Effector memory CD8-positive, alpha-beta T cell (primary cell): Measurements from ENCODE around the gene SLCO3A1.

Experiments
- ATAC-seq: fragments of 150-1000 bp; cut with Tn5 transposase; replicated peaks from 2 replicates; pipeline ENCODE4 v1.10.0; 2021; ENCODE audit warnings: mild to moderate bottlenecking, moderate library complexity
- DNase-seq, 3 experiments: peaks; one replicate each; pipeline ENCODE4 v3.0.0; 2021
- H3K27ac Mint-ChIP-seq, 2 donors: one replicate each; pipeline ENCODE4 v1.8.0; 2022; ENCODE audit warnings: mild to moderate bottlenecking in 2 of 2, mixed read lengths in 2 of 2, moderate library complexity in 2 of 2
- H3K27me3 Mint-ChIP-seq, 2 donors: one replicate each; pipeline ENCODE4 v1.8.0; 2022; ENCODE audit warnings: mixed read lengths in 2 of 2
- H3K36me3 Mint-ChIP-seq: one replicate; pipeline ENCODE4 v1.8.0; 2022; ENCODE audit warnings: mild to moderate bottlenecking, moderate library complexity, mixed read lengths; ENCODE audit not compliant: insufficient read depth
- H3K4me1 Mint-ChIP-seq, 2 donors: one replicate each; pipeline ENCODE4 v1.8.0; 2022; ENCODE audit warnings: low read depth in 2 of 2, mixed read lengths in 2 of 2
- H3K4me3 Mint-ChIP-seq, 2 donors: one replicate each; pipeline ENCODE4 v1.8.0; 2022; ENCODE audit warnings: mild to moderate bottlenecking in 2 of 2, mixed read lengths in 2 of 2, moderate library complexity in 2 of 2
- H3K9me3 Mint-ChIP-seq, 2 donors: one replicate each; pipeline ENCODE4 v1.8.0; 2022; ENCODE audit warnings: mixed read lengths in 2 of 2

SLCO3A1 gene

GRCh38 chr15:92151168-92151567, 297.7 kb downstream of the SLCO3A1 start:
- DNase-seq, result no peak
- peaks cover 29% of the 10 kb centered on the region for H3K36me3 Mint-ChIP-seq
- no peak for ATAC-seq
- H3K27ac Mint-ChIP-seq, result no peak overlapping the region
- H3K9me3 Mint-ChIP-seq, result no peaks in the 10 kb centered on the region
- H3K4me3 Mint-ChIP-seq, result no peak overlapping the region
- H3K27me3 Mint-ChIP-seq, result no peaks in the 10 kb centered on the region
- peaks cover 0 to 3% of the 10 kb centered on the region in 2 donors for H3K4me1 Mint-ChIP-seq

DNA sequence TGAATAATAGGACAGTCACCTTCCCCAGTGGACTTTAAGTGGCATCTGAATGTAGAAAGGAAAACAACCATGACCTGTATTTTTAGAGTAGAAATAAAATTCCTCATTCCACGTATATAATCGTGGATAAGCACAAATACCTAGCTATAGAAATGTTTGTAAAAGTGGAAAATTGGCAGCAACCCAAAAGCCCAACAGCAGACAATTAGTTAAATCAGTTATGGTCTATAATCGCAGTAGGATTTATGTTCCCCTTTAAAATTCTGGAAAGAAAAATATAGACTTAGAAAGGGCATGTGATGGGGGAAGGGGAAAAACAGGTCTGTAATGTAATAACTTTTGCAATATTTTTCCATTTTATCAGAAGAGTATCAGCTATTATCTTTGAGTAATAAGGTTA, 298.2 kb downstream of the SLCO3A1 start:
- DNase-seq (no peak), ATAC-seq (no peak)
- Mint-ChIP-seq H3K27me3 (no peaks in the 10 kb centered on the region), H3K36me3 (peaks cover 26% of the 10 kb centered on the region), H3K4me1 (peaks cover 0 to 3% of the 10 kb centered on the region in 2 donors), H3K27ac (no peak overlapping the region), H3K4me3 (no peak overlapping the region), H3K9me3 (no peaks in the 10 kb centered on the region)

DNA sequence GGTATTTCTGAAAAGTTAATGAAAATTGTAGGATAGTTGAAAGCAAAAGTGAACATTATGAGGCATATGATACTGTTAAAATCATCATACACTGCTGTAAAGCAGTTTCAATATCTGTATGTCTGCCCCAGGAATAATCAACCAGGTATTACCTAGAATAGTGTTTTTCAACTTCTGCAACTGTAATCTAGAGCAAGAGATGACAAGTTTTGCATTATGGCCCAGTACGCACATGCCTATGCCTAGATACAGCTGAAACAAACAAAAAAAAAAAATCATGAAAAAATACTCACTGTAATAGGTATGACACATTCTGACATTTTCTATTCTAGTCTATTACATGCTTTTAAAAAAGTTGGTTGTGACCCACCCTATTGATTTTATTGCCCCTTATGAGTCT, 299.5 kb downstream of the SLCO3A1 start:
- ATAC-seq (no peak), DNase-seq (no peak)
- Mint-ChIP-seq H3K4me1 (peaks cover 2 to 4% of the 10 kb centered on the region in 2 donors), H3K27me3 (no peaks in the 10 kb centered on the region), H3K27ac (no peak overlapping the region), H3K9me3 (no peaks in the 10 kb centered on the region), H3K4me3 (no peak overlapping the region), H3K36me3 (peaks cover 23% of the 10 kb centered on the region)

DNA sequence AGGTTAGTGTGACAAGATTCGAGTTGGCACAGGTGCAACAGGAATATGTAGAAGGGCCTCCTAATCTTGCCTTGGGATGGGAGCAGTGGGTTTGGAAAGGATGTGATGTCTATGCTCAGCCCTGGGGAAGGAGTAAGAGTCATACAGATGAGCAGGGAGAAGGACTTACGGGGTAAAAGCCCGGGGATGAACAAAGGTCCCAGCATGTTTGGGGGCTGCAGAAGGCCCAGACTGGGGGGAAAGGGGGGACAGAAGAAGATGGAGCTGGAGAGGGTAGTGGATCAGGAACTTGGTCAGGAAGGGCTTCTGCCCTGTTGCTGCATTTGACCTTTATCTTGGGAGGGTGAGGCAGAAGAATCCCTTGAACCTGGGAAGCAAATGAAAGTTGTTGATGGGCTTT, 300.1 kb downstream of the SLCO3A1 start:
- peaks cover 6 to 8% of the 10 kb centered on the region in 2 donors for H3K4me1 Mint-ChIP-seq
- no peaks in the 10 kb centered on the region for H3K27me3 Mint-ChIP-seq
- no peaks in the 10 kb centered on the region for H3K9me3 Mint-ChIP-seq
- no peak for DNase-seq
- H3K27ac Mint-ChIP-seq, result peak overlapping the region in 1 of 2 donors; percentile 51
- ATAC-seq, result no peak
- no peak overlapping the region for H3K4me3 Mint-ChIP-seq
- peaks cover 20% of the 10 kb centered on the region for H3K36me3 Mint-ChIP-seq

GRCh38 chr15:92155934-92156333, 302.4 kb downstream of the SLCO3A1 start:
- no peak for DNase-seq
- H3K27ac Mint-ChIP-seq, result peak overlapping the region in 1 of 2 donors; percentile 67
- H3K4me3 Mint-ChIP-seq, result no peak overlapping the region
- peaks cover 18% of the 10 kb centered on the region for H3K36me3 Mint-ChIP-seq
- H3K9me3 Mint-ChIP-seq, result no peaks in the 10 kb centered on the region
- no peaks in the 10 kb centered on the region for H3K27me3 Mint-ChIP-seq
- no peak for ATAC-seq
- H3K4me1 Mint-ChIP-seq, result peaks cover 14 to 16% of the 10 kb centered on the region in 2 donors

GRCh38 chr15:92157666-92158298, 304.3 kb downstream of the SLCO3A1 start:
- Mint-ChIP-seq H3K4me3 (no peak overlapping the region), H3K4me1 (peaks cover 19 to 20% of the 10 kb centered on the region in 2 donors), H3K27me3 (no peaks in the 10 kb centered on the region), H3K36me3 (peaks cover 17% of the 10 kb centered on the region), H3K9me3 (no peaks in the 10 kb centered on the region), H3K27ac (peak overlapping the region in 1 of 2 donors; percentile 15)
- no peak for ATAC-seq
- DNase-seq, result no peak

DNA sequence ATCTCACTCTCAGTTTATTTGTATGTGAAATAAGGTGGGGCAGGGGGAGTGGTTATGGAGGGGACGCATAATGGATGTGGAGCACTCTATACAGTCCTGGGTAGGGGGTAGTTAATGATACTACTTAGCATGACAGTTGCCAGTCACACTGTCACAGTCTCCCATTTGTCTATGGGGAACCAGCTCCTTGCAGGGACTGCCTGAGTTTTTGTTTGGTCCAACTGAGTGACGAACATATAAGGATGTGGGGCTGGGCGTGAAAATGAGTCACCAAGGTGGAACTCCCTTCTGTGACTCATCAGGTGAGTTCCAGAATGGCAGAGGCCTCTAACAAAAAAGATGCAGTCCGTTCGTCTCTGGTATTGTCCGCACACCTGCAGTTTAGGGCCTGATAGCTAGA, 304.9 kb downstream of the SLCO3A1 start:
- Mint-ChIP-seq H3K27ac (peak overlapping the region; percentile 15 to 36), H3K27me3 (no peaks in the 10 kb centered on the region), H3K9me3 (no peaks in the 10 kb centered on the region), H3K36me3 (peaks cover 18% of the 10 kb centered on the region), H3K4me1 (peaks cover 19 to 20% of the 10 kb centered on the region in 2 donors), H3K4me3 (no peak overlapping the region)
- ATAC-seq, result peak; percentile 72
- DNase-seq, result no peak

GRCh38 chr15:92159481-92159880, 306.0 kb downstream of the SLCO3A1 start:
- DNase-seq (no peak), ATAC-seq (no peak)
- H3K27ac Mint-ChIP-seq, result peak overlapping the region in 1 of 2 donors; percentile 36
- H3K4me1 Mint-ChIP-seq, result peaks cover 18 to 19% of the 10 kb centered on the region in 2 donors
- no peak overlapping the region for H3K4me3 Mint-ChIP-seq
- H3K9me3 Mint-ChIP-seq, result no peaks in the 10 kb centered on the region
- H3K27me3 Mint-ChIP-seq, result no peaks in the 10 kb centered on the region
- peaks cover 22% of the 10 kb centered on the region for H3K36me3 Mint-ChIP-seq

GRCh38 chr15:92159906-92160841, 306.7 kb downstream of the SLCO3A1 start:
- no peak overlapping the region for H3K4me3 Mint-ChIP-seq
- ATAC-seq, result no peak
- H3K27me3 Mint-ChIP-seq, result no peaks in the 10 kb centered on the region
- peaks cover 17 to 19% of the 10 kb centered on the region in 2 donors for H3K4me1 Mint-ChIP-seq
- H3K36me3 Mint-ChIP-seq, result peaks cover 26% of the 10 kb centered on the region
- no peaks in the 10 kb centered on the region for H3K9me3 Mint-ChIP-seq
- DNase-seq, result no peak
- H3K27ac Mint-ChIP-seq, result peak overlapping the region in 1 of 2 donors; percentile 47

DNA sequence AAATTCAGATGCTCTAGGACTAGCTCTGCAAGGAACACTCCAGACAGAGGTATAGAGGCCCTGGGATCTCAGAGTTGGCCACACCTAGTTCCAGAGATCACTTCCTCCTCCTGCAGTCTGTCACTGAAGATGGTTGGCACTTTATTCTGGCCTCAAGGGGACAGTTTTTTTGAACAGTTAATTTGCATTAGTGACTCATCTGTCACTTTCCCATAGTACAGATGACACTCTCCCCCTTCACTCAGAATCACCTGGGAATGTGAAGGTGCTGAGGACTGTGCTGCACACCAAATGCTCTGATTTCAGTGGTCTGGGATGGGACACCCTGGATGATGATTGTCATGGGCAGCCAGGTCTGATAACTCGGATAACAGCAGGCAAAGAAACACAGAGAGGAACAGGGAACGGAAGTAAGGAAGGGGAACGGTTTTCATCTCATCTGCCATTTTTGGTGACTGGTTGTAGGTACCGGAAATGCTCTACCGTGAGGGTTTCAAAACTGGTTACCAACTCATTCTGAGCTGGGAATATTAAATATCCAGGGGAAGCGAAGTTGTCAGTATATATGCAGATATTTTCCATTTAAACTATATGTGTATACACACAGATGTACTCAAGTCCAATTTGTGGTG, 307.6 kb downstream of the SLCO3A1 start:
- no peak for ATAC-seq
- no peaks in the 10 kb centered on the region for H3K27me3 Mint-ChIP-seq
- no peak for DNase-seq
- peak overlapping the region in 1 of 2 donors; percentile 23 for H3K4me3 Mint-ChIP-seq
- peaks cover 30% of the 10 kb centered on the region for H3K36me3 Mint-ChIP-seq
- H3K4me1 Mint-ChIP-seq, result peaks cover 17 to 19% of the 10 kb centered on the region in 2 donors
- H3K9me3 Mint-ChIP-seq, result no peaks in the 10 kb centered on the region
- H3K27ac Mint-ChIP-seq, result peak overlapping the region; percentile 6 to 47

DNA sequence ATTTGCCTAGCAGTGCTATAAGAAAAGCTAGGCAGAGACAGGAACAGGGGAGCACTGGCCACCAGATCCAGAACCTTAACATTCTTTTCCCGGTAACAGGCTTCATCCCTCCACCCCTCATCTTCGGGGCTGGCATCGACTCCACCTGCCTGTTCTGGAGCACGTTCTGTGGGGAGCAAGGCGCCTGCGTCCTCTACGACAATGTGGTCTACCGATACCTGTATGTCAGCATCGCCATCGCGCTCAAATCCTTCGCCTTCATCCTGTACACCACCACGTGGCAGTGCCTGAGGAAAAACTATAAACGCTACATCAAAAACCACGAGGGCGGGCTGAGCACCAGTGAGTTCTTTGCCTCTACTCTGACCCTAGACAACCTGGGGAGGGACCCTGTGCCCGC, 309.1 kb downstream of the SLCO3A1 start:
- peaks cover 17 to 19% of the 10 kb centered on the region in 2 donors for H3K4me1 Mint-ChIP-seq
- no peak for ATAC-seq
- H3K27me3 Mint-ChIP-seq, result no peaks in the 10 kb centered on the region
- peaks cover 30% of the 10 kb centered on the region for H3K36me3 Mint-ChIP-seq
- H3K27ac Mint-ChIP-seq, result no peak overlapping the region
- DNase-seq, result no peak
- H3K9me3 Mint-ChIP-seq, result no peaks in the 10 kb centered on the region
- no peak overlapping the region for H3K4me3 Mint-ChIP-seq

DNA sequence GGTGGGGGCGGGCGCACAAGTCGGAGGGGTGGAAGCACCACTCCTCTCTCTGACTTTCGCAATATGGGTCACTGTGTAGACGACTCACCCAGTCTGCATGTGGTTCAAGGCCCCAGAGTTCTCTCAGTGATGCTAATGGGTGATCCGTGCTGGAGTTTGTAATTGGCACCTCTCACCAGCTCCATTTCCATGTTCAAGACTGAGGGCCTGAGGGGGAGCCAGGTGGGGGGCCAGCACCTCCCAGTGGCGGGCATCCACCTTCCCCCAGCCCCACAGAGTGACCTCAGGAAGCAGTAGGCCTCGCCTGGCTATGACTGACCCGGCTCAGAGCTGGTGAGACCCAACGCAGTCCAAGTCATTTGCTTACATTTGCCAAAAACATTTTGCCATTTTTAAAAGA, 310.1 kb downstream of the SLCO3A1 start:
- H3K9me3 Mint-ChIP-seq, result no peaks in the 10 kb centered on the region
- H3K36me3 Mint-ChIP-seq, result peaks cover 34% of the 10 kb centered on the region
- DNase-seq (no peak), ATAC-seq (no peak)
- peaks cover 11 to 14% of the 10 kb centered on the region in 2 donors for H3K4me1 Mint-ChIP-seq
- no peak overlapping the region for H3K27ac Mint-ChIP-seq
- no peak overlapping the region for H3K4me3 Mint-ChIP-seq
- no peaks in the 10 kb centered on the region for H3K27me3 Mint-ChIP-seq

DNA sequence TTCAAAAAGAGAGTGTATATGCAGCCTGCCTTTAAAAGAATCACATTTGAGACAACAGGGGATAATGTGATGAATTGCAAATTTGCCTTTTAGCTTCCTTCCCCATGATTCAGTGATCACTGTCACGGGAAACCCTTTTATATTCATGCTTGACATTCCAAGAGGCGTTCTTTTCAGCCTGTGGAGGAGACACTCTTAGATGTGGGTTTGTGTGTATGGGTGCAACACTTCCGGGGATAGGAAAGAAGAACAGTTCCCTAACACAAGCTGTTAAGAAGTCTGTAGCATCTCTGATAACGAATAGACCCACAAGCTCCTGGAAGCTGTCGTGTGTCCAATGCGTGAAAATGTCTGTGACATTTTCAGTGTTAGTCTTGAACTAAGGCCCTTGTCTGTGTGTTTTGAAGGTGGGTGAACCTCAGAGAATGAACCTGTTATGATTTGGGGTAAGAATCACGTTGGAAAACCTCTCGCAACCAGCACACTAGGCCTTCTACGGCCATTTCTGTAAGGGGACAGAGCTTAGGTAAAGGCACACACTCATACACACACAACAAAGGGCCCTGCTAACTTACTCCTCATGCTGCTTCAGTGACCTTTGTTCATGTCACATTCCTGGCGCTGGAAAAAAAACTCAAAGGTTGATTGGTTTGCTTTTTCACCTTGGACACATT, 311.0 kb downstream of the SLCO3A1 start:
- no peak for DNase-seq
- peaks cover 36% of the 10 kb centered on the region for H3K36me3 Mint-ChIP-seq
- ATAC-seq, result no peak
- H3K4me3 Mint-ChIP-seq, result no peak overlapping the region
- no peaks in the 10 kb centered on the region for H3K27me3 Mint-ChIP-seq
- peaks cover 11 to 14% of the 10 kb centered on the region in 2 donors for H3K4me1 Mint-ChIP-seq
- H3K9me3 Mint-ChIP-seq, result no peaks in the 10 kb centered on the region
- no peak overlapping the region for H3K27ac Mint-ChIP-seq
